ENCODE results near the gene TBCK. TPM values are rescaled to one million over a fixed set of nuclear protein-coding genes. Genes with fewer than 3 reads are reported as not detected.

TBCK gene
- total and polyA plus RNA-seq, 2 of the 13 experiments (the other 11 are each of a cell fraction or from before 2014, with no cell fraction given) = 51.0 to 62.4 TPM

GRCh38 chr4:106304632-106305031, 11.4 kb downstream of the TBCK start:
- peaks cover 52% of the 10 kb centered on the region for H3K4me1 ChIP-seq (ENCODE audit: insufficient read depth, low read length)
- FAIRE-seq (no peak), DNase-seq (ENCODE audit: low spot score) (no peak), ATAC-seq (no peak)
- H3K4me3 ChIP-seq (replicated peaks in 1 of 3; ENCODE audit: insufficient read depth in 1 of 3, low read depth in 2 of 3, low read length in 3 of 3) = no peak overlapping the region
- H3K36me3 ChIP-seq (replicated peaks in 1 of 2; ENCODE audit: control insufficient read depth in 1 of 2, insufficient read depth in 2 of 2, low read length in 2 of 2) = peaks cover 9 to 48% of the 10 kb centered on the region in 2 experiments
- CTCF ChIA-PET (ENCODE audit: low intra/inter-chr PET ratio, low total read pairs) = no interaction called here
- intact Hi-C loops (cut with micrococcal nuclease; ENCODE audit: unreplicated experiment) (no loop called here), in situ Hi-C loops (cut with HindIII; ENCODE audit: extremely low pct_ligation_motif_present, low pct_unique_long_range_greater_than_20kb) (no loop called here)
- no peak for TF ChIP-seq GZF1 (CRISPR knock-in tag; IDR thresholded peaks at IDR 0.05)
- TF ChIP-seq ZNF260 (CRISPR knock-in tag; IDR thresholded peaks at IDR 0.05; ENCODE audit: borderline replicate concordance, low read depth) = no peak
- TF ChIP-seq ZKSCAN8 (CRISPR knock-in tag; IDR thresholded peaks at IDR 0.05; ENCODE audit: borderline replicate concordance) = no peak
- TF ChIP-seq MTA1 (CRISPR knock-in tag; IDR thresholded peaks at IDR 0.05; ENCODE audit: borderline replicate concordance) = no peak
- TF ChIP-seq, protein P1, sequence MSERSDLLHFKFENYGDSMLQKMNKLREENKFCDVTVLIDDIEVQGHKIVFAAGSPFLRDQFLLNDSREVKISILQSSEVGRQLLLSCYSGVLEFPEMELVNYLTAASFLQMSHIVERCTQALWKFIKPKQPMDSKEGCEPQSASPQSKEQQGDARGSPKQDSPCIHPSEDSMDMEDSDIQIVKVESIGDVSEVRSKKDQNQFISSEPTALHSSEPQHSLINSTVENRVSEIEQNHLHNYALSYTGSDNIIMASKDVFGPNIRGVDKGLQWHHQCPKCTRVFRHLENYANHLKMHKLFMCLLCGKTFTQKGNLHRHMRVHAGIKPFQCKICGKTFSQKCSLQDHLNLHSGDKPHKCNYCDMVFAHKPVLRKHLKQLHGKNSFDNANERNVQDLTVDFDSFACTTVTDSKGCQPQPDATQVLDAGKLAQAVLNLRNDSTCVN (CRISPR knock-in tag; IDR thresholded peaks at IDR 0.05; ENCODE audit: borderline replicate concordance) = no peak
- no TSS peak for BruUV-seq (replicated peaks)
- H4K20me1 ChIP-seq (ENCODE audit: insufficient read depth, low read length) = no peaks in the 10 kb centered on the region
- no peak overlapping the region for H3K9ac ChIP-seq (ENCODE audit: insufficient read depth, low read depth, low read length)
- H2AFZ ChIP-seq (ENCODE audit: low read length) = no peak overlapping the region
- H3K27ac ChIP-seq (ENCODE audit: extremely low read length, insufficient read depth, low read length) = no peak overlapping the region
- no peak overlapping the region for H3K4me2 ChIP-seq (ENCODE audit: low read depth, low read length)
- no peaks in the 10 kb centered on the region for H3K9me3 ChIP-seq (ENCODE audit: low read length)
- POLR2A ChIA-PET = interaction anchor here (2.5 to 2.7 kb wide), 2 partner anchors 11 kb away, joined by 10 to 14 read pairs; partner anchors contain the start of genes AIMP1 and TBCK
- H3K27me3 ChIP-seq (ENCODE audit: control insufficient read depth in 1 of 2, insufficient read depth in 2 of 2, low read length in 2 of 2) = no peaks in the 10 kb centered on the region
- H3K79me2 ChIP-seq (ENCODE audit: insufficient read depth, low read length) = peaks cover 80% of the 10 kb centered on the region

DNA sequence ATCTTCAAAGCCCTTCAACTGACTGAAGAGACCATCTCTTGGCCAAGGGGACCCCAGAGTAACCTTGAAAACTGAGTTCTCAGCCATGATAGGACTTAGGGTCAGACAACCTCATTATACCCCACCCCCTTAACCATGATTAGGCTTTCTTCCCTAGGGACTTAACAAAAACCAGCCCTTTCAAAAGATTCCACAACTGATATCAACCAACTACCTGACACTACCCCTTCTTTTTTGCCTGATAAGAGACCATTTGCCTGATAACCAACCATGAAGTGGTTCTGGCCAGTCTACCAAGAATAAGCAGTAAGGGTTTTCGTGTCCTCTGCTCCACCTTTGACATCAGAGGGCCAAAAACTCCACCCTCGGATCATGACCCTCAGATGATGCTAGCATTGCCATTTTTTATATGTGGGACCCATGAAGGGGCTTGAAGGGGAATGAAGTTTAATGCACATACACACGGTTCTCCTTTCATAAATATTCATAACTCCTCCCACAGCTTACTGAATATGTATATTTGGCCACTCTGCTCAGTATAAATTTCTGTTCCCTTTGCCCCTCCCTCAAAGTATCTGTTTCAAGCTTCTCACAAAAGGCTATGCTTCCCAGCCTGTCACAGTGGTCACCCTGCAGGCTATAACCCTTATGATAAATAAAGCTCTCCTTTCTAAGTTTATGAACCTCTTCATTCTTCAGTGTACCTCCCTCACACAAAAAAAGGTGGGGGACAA, 12.3 kb downstream of the TBCK start:
- DNase-seq (ENCODE audit: low spot score) = no peak
- H3K36me3 ChIP-seq (replicated peaks in 1 of 2; ENCODE audit: control insufficient read depth in 1 of 2, insufficient read depth in 2 of 2, low read length in 2 of 2) = peaks cover 11 to 53% of the 10 kb centered on the region in 2 experiments
- no peak for TF ChIP-seq ATF4 (CRISPR knock-in tag; IDR thresholded peaks at IDR 0.05)
- TF ChIP-seq, protein P2, sequence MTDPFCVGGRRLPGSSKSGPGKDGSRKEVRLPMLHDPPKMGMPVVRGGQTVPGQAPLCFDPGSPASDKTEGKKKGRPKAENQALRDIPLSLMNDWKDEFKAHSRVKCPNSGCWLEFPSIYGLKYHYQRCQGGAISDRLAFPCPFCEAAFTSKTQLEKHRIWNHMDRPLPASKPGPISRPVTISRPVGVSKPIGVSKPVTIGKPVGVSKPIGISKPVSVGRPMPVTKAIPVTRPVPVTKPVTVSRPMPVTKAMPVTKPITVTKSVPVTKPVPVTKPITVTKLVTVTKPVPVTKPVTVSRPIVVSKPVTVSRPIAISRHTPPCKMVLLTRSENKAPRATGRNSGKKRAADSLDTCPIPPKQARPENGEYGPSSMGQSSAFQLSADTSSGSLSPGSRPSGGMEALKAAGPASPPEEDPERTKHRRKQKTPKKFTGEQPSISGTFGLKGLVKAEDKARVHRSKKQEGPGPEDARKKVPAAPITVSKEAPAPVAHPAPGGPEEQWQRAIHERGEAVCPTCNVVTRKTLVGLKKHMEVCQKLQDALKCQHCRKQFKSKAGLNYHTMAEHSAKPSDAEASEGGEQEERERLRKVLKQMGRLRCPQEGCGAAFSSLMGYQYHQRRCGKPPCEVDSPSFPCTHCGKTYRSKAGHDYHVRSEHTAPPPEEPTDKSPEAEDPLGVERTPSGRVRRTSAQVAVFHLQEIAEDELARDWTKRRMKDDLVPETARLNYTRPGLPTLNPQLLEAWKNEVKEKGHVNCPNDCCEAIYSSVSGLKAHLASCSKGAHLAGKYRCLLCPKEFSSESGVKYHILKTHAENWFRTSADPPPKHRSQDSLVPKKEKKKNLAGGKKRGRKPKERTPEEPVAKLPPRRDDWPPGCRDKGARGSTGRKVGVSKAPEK (CRISPR knock-in tag; IDR thresholded peaks at IDR 0.05; ENCODE audit: borderline replicate concordance) = no peak
- TF ChIP-seq THYN1 (CRISPR knock-in tag; IDR thresholded peaks at IDR 0.05; ENCODE audit: borderline replicate concordance, low read depth) = no peak
- no peak for TF ChIP-seq ZNF777 (CRISPR knock-in tag; IDR thresholded peaks at IDR 0.05)
- no peak for TF ChIP-seq ZKSCAN1 (IDR thresholded peaks at IDR 0.05; ENCODE audit: low read length)
- no TSS peak for BruUV-seq (replicated peaks)
- H3K4me2 ChIP-seq (ENCODE audit: low read depth, low read length) = no peak overlapping the region
- no peak overlapping the region for H3K4me3 ChIP-seq (replicated peaks in 1 of 3; ENCODE audit: insufficient read depth in 1 of 3, low read depth in 2 of 3, low read length in 3 of 3)
- no peak overlapping the region for H3K9ac ChIP-seq (ENCODE audit: insufficient read depth, low read depth, low read length)
- FAIRE-seq = no peak
- intact Hi-C loops (cut with micrococcal nuclease; ENCODE audit: unreplicated experiment) = no loop called here
- POLR2A ChIA-PET = interaction anchor here (1.0 to 2.5 kb wide), 2 partner anchors 12 to 16 kb away, joined by 5 to 14 read pairs; partner anchors contain the start of genes AIMP1 and TBCK
- H4K20me1 ChIP-seq (ENCODE audit: insufficient read depth, low read length) = no peaks in the 10 kb centered on the region
- in situ Hi-C loops (cut with HindIII; ENCODE audit: extremely low pct_ligation_motif_present, low pct_unique_long_range_greater_than_20kb) = no loop called here
- H3K9me3 ChIP-seq (ENCODE audit: low read length) = no peaks in the 10 kb centered on the region
- 100% methylated on average over 3 of the region's 3 CpGs for WGBS (ENCODE audit: low lambda C conversion rate)
- H3K4me1 ChIP-seq (ENCODE audit: insufficient read depth, low read length) = peaks cover 43% of the 10 kb centered on the region
- peaks cover 73% of the 10 kb centered on the region for H3K79me2 ChIP-seq (ENCODE audit: insufficient read depth, low read length)
- peak overlapping the region; percentile 33 for H3K27ac ChIP-seq (ENCODE audit: extremely low read length, insufficient read depth, low read length)
- H2AFZ ChIP-seq (ENCODE audit: low read length) = no peak overlapping the region
- no peak for ATAC-seq
- H3K27me3 ChIP-seq (ENCODE audit: control insufficient read depth in 1 of 2, insufficient read depth in 2 of 2, low read length in 2 of 2) = no peaks in the 10 kb centered on the region; a peak in 1 of 5 replicates
- CTCF ChIA-PET (ENCODE audit: low intra/inter-chr PET ratio, low total read pairs) = no interaction called here
